Measurements from ENCODE around the gene GPSM3. TPM values are rescaled to one million over a fixed set of nuclear protein-coding genes. Genes with fewer than 3 reads are reported as not detected.

The GPSM3 gene
- polyA plus RNA-seq (2.8 to 6.5 TPM (median 3.6 TPM) in 3 replicates), polyA minus RNA-seq (1.6 to 9.5 TPM (median 3.2 TPM) in 3 replicates)
- polyA plus RNA-seq (2011; ENCODE audit: low read depth), result not detected
- polyA plus RNA-seq (2011; cell fraction: cytosol; rRNA removed), result 2.3 and 4.1 TPM in 2 replicates
- polyA plus RNA-seq (2011; cell fraction: nucleus; rRNA removed), result 1.7 and 2.1 TPM in 2 replicates
- 0.39 and 7.2 TPM in 2 replicates for polyA plus RNA-seq (2012; ENCODE audit: low replicate concordance)
- polyA minus RNA-seq (2011; cell fraction: cytosol; rRNA and poly(A)+ RNA removed), result 2.9 TPM
- polyA minus RNA-seq (2011; cell fraction: nucleus; rRNA and poly(A)+ RNA removed), result 0.42 TPM in 1 of 2 replicates, not detected in the other

GRCh38 chr6:32192608-32193039 lies at the start of gene GPSM3:
Gene GPSM3, minus strand, starts transcription at chr6:32192643. Its CDS starts 130 bp downstream, at chr6:32192513.
- Histone ChIP-seq H3K9ac (ENCODE audit: control insufficient read depth, extremely low read depth, insufficient read depth, low read length) (peak within 1 kb of the TSS; percentile 33), H2AFZ (ENCODE audit: control insufficient read depth, low read length) (peak within 1 kb of the TSS; percentile 83), H3K9me3 (ENCODE audit: control insufficient read depth, low read depth, low read length) (no peaks in the 10 kb centered on the region), H3K27ac (ENCODE audit: control insufficient read depth, insufficient read depth, low read length) (peak within 1 kb of the TSS; percentile 49), H4K20me1 (ENCODE audit: control insufficient read depth, extremely low read depth, insufficient read depth, low read length) (no peaks in the 10 kb centered on the region), H3K4me3 (ENCODE audit: control insufficient read depth in 2 of 3, extremely low read depth in 1 of 3, insufficient read depth in 2 of 3, low read depth in 1 of 3, low read length in 3 of 3) (peak within 1 kb of the TSS in 1 of 3 experiments; percentile 34), H3K4me1 (ENCODE audit: control insufficient read depth, extremely low read depth, insufficient read depth, low read length) (peaks cover 33% of the 10 kb centered on the region), H3K79me2 (ENCODE audit: control insufficient read depth, insufficient read depth, low read length) (peaks cover 12% of the 10 kb centered on the region), H3K9me1 (ENCODE audit: control insufficient read depth, extremely low read depth, insufficient read depth, low read length) (no peaks in the 10 kb centered on the region), H3K36me3 (ENCODE audit: control insufficient read depth in 2 of 2, extremely low read depth in 1 of 2, insufficient read depth in 2 of 2, low read length in 2 of 2) (no peaks in the 10 kb centered on the region), H3K4me2 (ENCODE audit: control insufficient read depth, extremely low read depth, insufficient read depth, low read depth, low read length) (peak within 1 kb of the TSS; percentile 71), H3K27me3 (ENCODE audit: control insufficient read depth, extremely low read depth, insufficient read depth, low read length) (no peaks in the 10 kb centered on the region)
- TF ChIP-seq, protein P1, sequence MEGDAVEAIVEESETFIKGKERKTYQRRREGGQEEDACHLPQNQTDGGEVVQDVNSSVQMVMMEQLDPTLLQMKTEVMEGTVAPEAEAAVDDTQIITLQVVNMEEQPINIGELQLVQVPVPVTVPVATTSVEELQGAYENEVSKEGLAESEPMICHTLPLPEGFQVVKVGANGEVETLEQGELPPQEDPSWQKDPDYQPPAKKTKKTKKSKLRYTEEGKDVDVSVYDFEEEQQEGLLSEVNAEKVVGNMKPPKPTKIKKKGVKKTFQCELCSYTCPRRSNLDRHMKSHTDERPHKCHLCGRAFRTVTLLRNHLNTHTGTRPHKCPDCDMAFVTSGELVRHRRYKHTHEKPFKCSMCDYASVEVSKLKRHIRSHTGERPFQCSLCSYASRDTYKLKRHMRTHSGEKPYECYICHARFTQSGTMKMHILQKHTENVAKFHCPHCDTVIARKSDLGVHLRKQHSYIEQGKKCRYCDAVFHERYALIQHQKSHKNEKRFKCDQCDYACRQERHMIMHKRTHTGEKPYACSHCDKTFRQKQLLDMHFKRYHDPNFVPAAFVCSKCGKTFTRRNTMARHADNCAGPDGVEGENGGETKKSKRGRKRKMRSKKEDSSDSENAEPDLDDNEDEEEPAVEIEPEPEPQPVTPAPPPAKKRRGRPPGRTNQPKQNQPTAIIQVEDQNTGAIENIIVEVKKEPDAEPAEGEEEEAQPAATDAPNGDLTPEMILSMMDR (optimal IDR thresholded peaks at IDR 0.05 in 1 of 3, IDR thresholded peaks at IDR 0.05 in 1 of 3, conservative IDR thresholded peaks at IDR 0.05 in 1 of 3; ENCODE audit: extremely low read depth in 1 of 3, insufficient read depth in 2 of 3, low read length in 3 of 3), result no peak
- TF ChIP-seq EZH2 (IDR thresholded peaks at IDR 0.05; ENCODE audit: low read length), result no peak
- FAIRE-seq (no peak), DNase-seq (ENCODE audit: low read depth, low spot score) (no peak)
- dilution Hi-C loops (cut with MboI; ENCODE audit: extremely low pct_ligation_motif_present, low sequenced_read_pairs), result no loop called here

- TF ChIP-seq, protein P1 (optimal IDR thresholded peaks at IDR 0.05 in 1 of 3, IDR thresholded peaks at IDR 0.05 in 1 of 3, conservative IDR thresholded peaks at IDR 0.05 in 1 of 3; ENCODE audit: extremely low read depth in 1 of 3, insufficient read depth in 2 of 3, low read length in 3 of 3), result no peak
- no peak for TF ChIP-seq EZH2 (IDR thresholded peaks at IDR 0.05; ENCODE audit: low read length)
- DNase-seq (ENCODE audit: low read depth, low spot score), result no peak
- H3K27me3 ChIP-seq (ENCODE audit: control insufficient read depth, extremely low read depth, insufficient read depth, low read length), result peaks cover 2% of the 10 kb centered on the region
Observed at GRCh38 chr6:32240686-32241085, 48.2 kb upstream of the GPSM3 start.

More at GRCh38 chr6:32240686-32241085, 48.2 kb upstream of the GPSM3 start:
- H3K9me3 ChIP-seq (ENCODE audit: control insufficient read depth, low read depth, low read length), result no peaks in the 10 kb centered on the region
- H3K4me2 ChIP-seq (ENCODE audit: control insufficient read depth, extremely low read depth, insufficient read depth, low read depth, low read length), result no peak overlapping the region
- no peak for FAIRE-seq
- no peak overlapping the region for H3K9ac ChIP-seq (ENCODE audit: control insufficient read depth, extremely low read depth, insufficient read depth, low read length)
- dilution Hi-C loops (cut with MboI; ENCODE audit: extremely low pct_ligation_motif_present, low sequenced_read_pairs), result no loop called here
- no peak overlapping the region for H3K27ac ChIP-seq (ENCODE audit: control insufficient read depth, insufficient read depth, low read length)
- no peak overlapping the region for H2AFZ ChIP-seq (ENCODE audit: control insufficient read depth, low read length)
- H3K79me2 ChIP-seq (ENCODE audit: control insufficient read depth, insufficient read depth, low read length), result no peaks in the 10 kb centered on the region
- no peaks in the 10 kb centered on the region for H4K20me1 ChIP-seq (ENCODE audit: control insufficient read depth, extremely low read depth, insufficient read depth, low read length)
- no peaks in the 10 kb centered on the region for H3K4me1 ChIP-seq (ENCODE audit: control insufficient read depth, extremely low read depth, insufficient read depth, low read length)
- H3K36me3 ChIP-seq (ENCODE audit: control insufficient read depth in 2 of 2, extremely low read depth in 1 of 2, insufficient read depth in 2 of 2, low read length in 2 of 2), result no peaks in the 10 kb centered on the region
- no peak overlapping the region for H3K4me3 ChIP-seq (ENCODE audit: control insufficient read depth in 2 of 3, extremely low read depth in 1 of 3, insufficient read depth in 2 of 3, low read depth in 1 of 3, low read length in 3 of 3)
- H3K9me1 ChIP-seq (ENCODE audit: control insufficient read depth, extremely low read depth, insufficient read depth, low read length), result no peaks in the 10 kb centered on the region
